HG02970 (cell line): Measurements from ENCODE around the gene SMAD7.

Source experiments
- ATAC-seq: cut with Tn5 transposase; IDR thresholded peaks from one replicate; pipeline ENCODE4 v1.9.1; 2021; ENCODE audit warnings: mild to moderate bottlenecking, moderate library complexity, moderate number of reproducible peaks; ENCODE audit not compliant: unreplicated experiment, low FRiP score

SMAD7 gene

GRCh38 chr18:48932822-48933510, 17.8 kb downstream of the SMAD7 start:
- no peak for ATAC-seq

- ATAC-seq = no peak
Measured at GRCh38 chr18:48932462-48932818, 18.3 kb downstream of the SMAD7 start.

- no peak for ATAC-seq
Measured at GRCh38 chr18:48931680-48932461, 18.9 kb downstream of the SMAD7 start.

- ATAC-seq = no peak
Measured at GRCh38 chr18:48930926-48931325, 19.8 kb downstream of the SMAD7 start.

GRCh38 chr18:48929941-48930713, 20.6 kb downstream of the SMAD7 start:
- ATAC-seq = no peak

GRCh38 chr18:48929212-48929612, 21.6 kb downstream of the SMAD7 start:
- ATAC-seq = no peak

- ATAC-seq = peak; percentile 43
Measured at GRCh38 chr18:48928787-48929186, 22.0 kb downstream of the SMAD7 start.

- ATAC-seq = no peak
Measured at GRCh38 chr18:48927286-48928080, 23.3 kb downstream of the SMAD7 start.

- ATAC-seq = no peak
Measured at GRCh38 chr18:48926420-48926857, 24.3 kb downstream of the SMAD7 start.

- ATAC-seq = no peak
Measured at GRCh38 chr18:48925491-48925780, 25.3 kb downstream of the SMAD7 start.

GRCh38 chr18:48924630-48925490, 25.9 kb downstream of the SMAD7 start:
- no peak for ATAC-seq

GRCh38 chr18:48923746-48924629, 26.8 kb downstream of the SMAD7 start:
- no peak for ATAC-seq

- ATAC-seq = no peak
Measured at GRCh38 chr18:48922801-48923730, 27.7 kb downstream of the SMAD7 start.

- ATAC-seq = no peak
Measured at GRCh38 chr18:48922226-48922800, 28.5 kb downstream of the SMAD7 start.

GRCh38 chr18:48921305-48922225, 29.2 kb downstream of the SMAD7 start:
- no peak for ATAC-seq

- no peak for ATAC-seq
Measured at GRCh38 chr18:48920408-48921038, 30.2 kb downstream of the SMAD7 start.
